Measurements from ENCODE around the gene CCNQ.

Gene CCNQ

DNA sequence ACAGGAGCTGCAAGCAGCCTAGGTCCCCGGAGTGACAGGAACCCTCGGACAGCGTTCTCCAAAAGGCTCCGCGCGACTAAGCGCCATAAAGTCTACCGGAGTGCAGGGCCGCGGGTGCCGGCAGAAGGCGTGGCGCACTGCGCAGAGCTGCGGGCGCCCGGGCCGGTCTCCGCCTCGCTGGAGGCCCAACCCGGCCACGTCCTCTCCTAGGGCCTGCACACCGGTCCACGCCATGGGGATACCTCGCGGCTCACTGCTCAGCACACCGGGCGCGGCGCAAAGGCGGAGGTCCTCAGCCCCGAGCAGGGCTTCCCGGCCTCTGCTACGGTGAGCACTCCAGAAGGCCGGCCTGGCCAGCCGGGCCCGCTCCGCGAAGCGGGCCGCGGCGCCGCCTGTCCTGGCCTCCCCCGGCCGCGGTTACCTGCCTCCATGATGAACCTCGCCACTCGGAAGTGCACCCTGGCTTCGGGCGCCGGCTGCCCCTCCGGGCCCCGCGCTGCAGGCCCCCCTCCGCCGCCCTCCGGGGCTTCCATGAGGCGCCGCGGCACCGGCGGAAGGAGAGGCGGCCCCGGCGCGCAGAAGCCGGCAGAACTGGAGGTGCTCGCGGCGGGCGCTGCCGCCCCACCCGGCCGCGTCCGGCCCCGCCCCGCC lies at the start of gene CCNQ:
Gene CCNQ, minus strand, starts transcription at position 599 of the 651 bp plus-strand sequence. Its CDS starts 66 bp downstream, at position 533.
- peaks cover 0 to 4% of the 10 kb centered on the region in 2 donors for H3K36me3 ChIP-seq (ENCODE audit: control insufficient read depth in 2 of 2, insufficient read depth in 2 of 2, low read length in 2 of 2)
- H3K4me1 ChIP-seq (ENCODE audit: control insufficient read depth, insufficient read depth, low read length) = peaks cover 21% of the 10 kb centered on the region
- peak within 1 kb of the TSS; percentile 60 to 66 for H3K9ac ChIP-seq (ENCODE audit: low read length in 2 of 2)
- peaks cover 0 to 10% of the 10 kb centered on the region in 2 donors for H3K27me3 ChIP-seq (ENCODE audit: control insufficient read depth in 1 of 2, insufficient read depth in 2 of 2, low read length in 2 of 2)
- peaks cover 0 to 10% of the 10 kb centered on the region in 2 donors for H3K9me3 ChIP-seq (ENCODE audit: control insufficient read depth in 2 of 2, low read length in 2 of 2)
- H3K4me3 ChIP-seq (ENCODE audit: low read length in 2 of 2) = peak within 1 kb of the TSS; percentile 77 to 78
- H3K27ac ChIP-seq (ENCODE audit: low read length) = no peak within 1 kb of the TSS

DNA sequence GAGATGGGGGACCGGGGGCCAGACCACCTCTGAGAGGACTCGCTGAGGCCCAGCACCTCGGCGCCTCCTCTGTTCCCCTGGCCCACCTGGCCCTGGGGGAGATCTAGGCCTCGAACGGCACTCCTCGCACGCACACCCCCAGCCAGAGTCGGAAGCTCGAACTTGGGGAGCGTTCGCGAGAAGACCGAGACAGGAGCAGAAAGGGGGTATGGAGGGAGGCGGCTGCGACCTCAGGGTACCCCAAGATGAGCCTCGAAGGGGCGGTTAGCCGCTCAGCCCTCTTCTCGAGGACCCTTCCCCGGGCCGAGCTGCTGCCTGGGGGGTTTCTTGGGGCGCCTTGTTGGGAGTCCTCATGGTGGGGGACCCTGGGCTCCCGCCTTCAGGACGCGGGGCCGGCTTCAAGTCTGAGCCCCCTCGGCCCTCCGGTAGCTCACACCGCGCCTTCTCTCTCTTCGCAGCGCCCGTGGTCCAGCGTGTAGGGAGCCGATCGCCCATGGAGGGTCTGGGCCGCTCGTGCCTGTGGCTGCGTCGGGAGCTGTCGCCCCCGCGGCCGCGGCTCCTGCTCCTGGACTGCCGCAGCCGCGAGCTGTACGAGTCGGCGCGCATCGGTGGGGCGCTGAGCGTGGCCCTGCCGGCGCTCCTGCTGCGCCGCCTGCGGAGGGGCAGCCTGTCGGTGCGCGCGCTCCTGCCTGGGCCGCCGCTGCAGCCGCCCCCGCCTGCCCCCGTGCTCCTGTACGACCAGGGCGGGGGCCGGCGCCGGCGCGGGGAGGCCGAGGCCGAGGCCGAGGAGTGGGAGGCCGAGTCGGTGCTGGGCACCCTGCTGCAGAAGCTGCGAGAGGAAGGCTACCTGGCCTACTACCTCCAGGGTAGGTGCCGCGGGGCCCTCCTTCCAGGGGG lies 48.8 kb upstream of the CCNQ start:
- Histone ChIP-seq H3K9ac (ENCODE audit: low read length in 2 of 2) (no peak overlapping the region), H3K27ac (ENCODE audit: low read length) (no peak overlapping the region), H3K36me3 (ENCODE audit: control insufficient read depth in 2 of 2, insufficient read depth in 2 of 2, low read length in 2 of 2) (no peaks in the 10 kb centered on the region), H3K9me3 (ENCODE audit: control insufficient read depth in 2 of 2, low read length in 2 of 2) (no peaks in the 10 kb centered on the region), H3K27me3 (ENCODE audit: control insufficient read depth in 1 of 2, insufficient read depth in 2 of 2, low read length in 2 of 2) (peaks cover 42 to 50% of the 10 kb centered on the region in 2 donors), H3K4me1 (ENCODE audit: control insufficient read depth, insufficient read depth, low read length) (peaks cover 18% of the 10 kb centered on the region), H3K4me3 (ENCODE audit: low read length in 2 of 2) (peak overlapping the region in 1 of 2 donors; percentile 8)

DNA sequence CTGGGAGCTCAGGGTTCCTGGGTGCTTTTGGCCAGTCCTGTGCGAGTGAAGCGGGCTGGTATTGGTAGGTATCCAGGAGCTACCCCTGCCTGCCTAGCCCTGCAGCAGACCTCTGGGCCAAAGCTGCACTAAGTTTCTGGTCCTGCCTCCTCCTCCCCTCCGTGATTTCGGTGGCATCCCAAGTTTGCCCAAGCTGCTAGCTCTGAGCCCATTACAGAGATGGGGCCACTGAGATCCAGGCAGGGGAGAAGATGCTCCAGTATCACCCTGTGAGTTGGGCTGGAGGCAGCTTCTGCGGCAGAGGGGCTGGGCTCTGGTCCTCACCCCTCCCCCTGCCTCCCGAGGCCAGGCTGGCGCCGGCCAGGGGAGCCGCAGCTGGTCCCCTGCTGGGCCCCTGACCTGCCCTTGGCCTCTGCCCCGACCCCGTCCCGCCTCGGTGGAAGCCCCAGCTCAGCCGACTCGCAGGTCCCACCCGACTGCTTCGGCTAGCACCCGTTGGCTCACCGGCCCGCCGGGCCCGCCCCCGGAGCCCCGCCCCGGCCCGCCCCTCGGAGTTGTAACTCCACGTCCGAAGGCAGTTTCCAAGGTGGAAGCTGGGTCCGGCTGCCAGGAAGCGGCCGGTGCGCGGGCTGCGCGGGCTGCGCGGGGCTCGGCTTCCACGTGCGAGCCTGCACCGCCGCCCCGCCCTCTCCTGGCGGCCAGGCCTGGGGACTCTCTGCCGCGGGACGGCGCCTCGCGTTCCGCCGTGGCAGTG lies 47.9 kb upstream of the CCNQ start, which contains the start of gene DUSP9:
Gene DUSP9, plus strand, starts transcription at position 584 of the 754 bp plus-strand sequence. CDS start 751 bp downstream, outside the sequence.
- Histone ChIP-seq H3K27me3 (ENCODE audit: control insufficient read depth in 1 of 2, insufficient read depth in 2 of 2, low read length in 2 of 2) (peaks cover 44 to 53% of the 10 kb centered on the region in 2 donors), H3K4me1 (ENCODE audit: control insufficient read depth, insufficient read depth, low read length) (peaks cover 20% of the 10 kb centered on the region), H3K36me3 (ENCODE audit: control insufficient read depth in 2 of 2, insufficient read depth in 2 of 2, low read length in 2 of 2) (no peaks in the 10 kb centered on the region), H3K27ac (ENCODE audit: low read length) (no peak within 1 kb of the TSS), H3K9me3 (ENCODE audit: control insufficient read depth in 2 of 2, low read length in 2 of 2) (no peaks in the 10 kb centered on the region), H3K4me3 (ENCODE audit: low read length in 2 of 2) (peak within 1 kb of the TSS in 1 of 2 donors; percentile 8), H3K9ac (ENCODE audit: low read length in 2 of 2) (no peak within 1 kb of the TSS)

DNA sequence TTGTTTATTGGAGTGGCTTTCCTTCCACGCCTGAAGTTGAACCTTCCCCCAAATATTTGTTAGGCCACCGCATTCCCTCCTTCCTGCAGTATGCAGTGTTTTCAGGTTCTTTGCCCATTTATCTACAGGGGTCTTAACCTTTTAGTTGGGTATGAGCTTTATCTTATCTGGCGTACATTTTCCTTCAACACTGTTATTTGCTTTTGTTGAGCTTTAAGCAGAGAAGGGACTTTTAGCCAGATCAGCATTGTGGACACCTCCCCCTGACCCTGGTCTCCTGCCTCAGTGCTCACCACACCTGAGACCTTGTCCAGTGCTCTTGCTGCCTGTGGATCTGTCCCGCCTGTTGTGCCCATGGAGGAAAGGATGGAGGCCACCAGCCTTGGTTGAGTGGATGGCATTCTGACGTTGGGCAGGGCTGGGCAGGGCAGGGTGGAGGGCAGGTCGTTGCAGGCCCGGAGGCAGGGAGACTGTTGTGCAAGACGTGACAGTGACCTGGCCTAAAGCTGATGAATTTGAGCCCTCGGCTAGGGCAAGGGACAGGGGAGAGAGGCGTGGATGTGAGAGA lies 47.1 kb upstream of the CCNQ start:
- H3K36me3 ChIP-seq (ENCODE audit: control insufficient read depth in 2 of 2, insufficient read depth in 2 of 2, low read length in 2 of 2) = no peaks in the 10 kb centered on the region
- peaks cover 48 to 60% of the 10 kb centered on the region in 2 donors for H3K27me3 ChIP-seq (ENCODE audit: control insufficient read depth in 1 of 2, insufficient read depth in 2 of 2, low read length in 2 of 2)
- H3K4me3 ChIP-seq (ENCODE audit: low read length in 2 of 2) = no peak overlapping the region
- no peaks in the 10 kb centered on the region for H3K9me3 ChIP-seq (ENCODE audit: control insufficient read depth in 2 of 2, low read length in 2 of 2)
- H3K27ac ChIP-seq (ENCODE audit: low read length) = no peak overlapping the region
- H3K4me1 ChIP-seq (ENCODE audit: control insufficient read depth, insufficient read depth, low read length) = peaks cover 20% of the 10 kb centered on the region
- H3K9ac ChIP-seq (ENCODE audit: low read length in 2 of 2) = no peak overlapping the region

DNA sequence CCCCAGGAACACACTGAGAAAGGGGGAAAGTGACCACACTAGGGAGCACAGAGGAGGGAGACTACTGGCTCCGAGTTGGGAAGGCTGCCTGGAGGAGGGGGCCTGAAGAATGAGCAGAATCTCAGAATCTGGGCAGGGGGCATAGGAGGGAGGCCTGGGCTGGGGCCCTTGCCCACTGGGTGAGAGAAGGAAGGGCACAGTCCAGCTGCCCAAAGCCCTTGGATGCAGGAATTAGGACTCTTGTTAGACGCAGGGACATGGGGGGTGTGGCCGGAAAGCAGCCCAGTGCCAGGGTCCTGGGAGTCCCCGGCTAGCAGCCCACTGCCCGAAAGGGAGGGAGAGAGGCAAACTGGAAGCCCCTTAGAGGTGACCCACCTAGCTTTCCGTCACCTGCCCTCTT lies 46.2 kb upstream of the CCNQ start:
- peaks cover 20% of the 10 kb centered on the region for H3K4me1 ChIP-seq (ENCODE audit: control insufficient read depth, insufficient read depth, low read length)
- H3K9me3 ChIP-seq (ENCODE audit: control insufficient read depth in 2 of 2, low read length in 2 of 2) = no peaks in the 10 kb centered on the region
- no peak overlapping the region for H3K27ac ChIP-seq (ENCODE audit: low read length)
- H3K27me3 ChIP-seq (ENCODE audit: control insufficient read depth in 1 of 2, insufficient read depth in 2 of 2, low read length in 2 of 2) = peaks cover 48 to 65% of the 10 kb centered on the region in 2 donors
- no peak overlapping the region for H3K4me3 ChIP-seq (ENCODE audit: low read length in 2 of 2)
- H3K36me3 ChIP-seq (ENCODE audit: control insufficient read depth in 2 of 2, insufficient read depth in 2 of 2, low read length in 2 of 2) = no peaks in the 10 kb centered on the region
- no peak overlapping the region for H3K9ac ChIP-seq (ENCODE audit: low read length in 2 of 2)

DNA sequence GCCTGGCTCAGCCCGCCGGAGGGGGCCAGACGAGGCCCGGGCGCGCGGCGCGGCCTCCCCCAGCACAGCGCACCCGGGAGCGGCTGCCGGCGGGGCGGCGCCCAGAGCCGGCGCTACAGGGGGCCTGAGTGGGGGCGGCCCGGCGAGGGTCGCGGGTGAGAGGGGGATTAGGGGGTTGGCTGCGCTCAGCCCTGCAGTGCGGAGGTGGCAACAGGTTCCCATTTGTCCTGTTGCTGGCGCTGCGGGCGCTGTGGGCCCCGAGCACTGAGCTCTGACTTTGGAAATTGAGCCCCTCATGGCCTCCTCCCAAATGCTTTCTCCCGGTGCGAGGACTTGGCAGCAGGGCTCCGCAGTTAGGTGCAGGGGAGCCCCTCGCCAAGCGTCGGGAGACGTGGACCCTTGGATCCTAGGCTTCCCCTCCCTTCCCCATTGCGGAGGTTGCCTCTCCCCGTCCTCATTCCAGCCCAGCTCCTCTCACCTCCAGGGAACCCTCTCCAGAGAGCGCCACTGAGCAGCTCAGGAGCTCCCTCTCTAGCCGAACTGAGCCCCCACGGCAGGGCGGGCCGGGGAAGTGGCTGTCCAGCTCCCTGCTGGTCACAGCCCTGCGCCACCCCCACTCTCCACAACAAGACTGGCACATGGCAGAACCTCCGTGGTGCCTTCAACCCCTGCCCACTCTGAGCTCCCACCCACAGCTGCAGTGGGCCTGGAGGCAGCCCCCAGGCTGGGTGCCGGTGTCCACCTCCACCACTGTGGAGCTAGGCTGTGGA lies 45.6 kb upstream of the CCNQ start:
- no peak overlapping the region for H3K27ac ChIP-seq (ENCODE audit: low read length)
- no peaks in the 10 kb centered on the region for H3K9me3 ChIP-seq (ENCODE audit: control insufficient read depth in 2 of 2, low read length in 2 of 2)
- H3K9ac ChIP-seq (ENCODE audit: low read length in 2 of 2) = no peak overlapping the region
- H3K4me1 ChIP-seq (ENCODE audit: control insufficient read depth, insufficient read depth, low read length) = peaks cover 20% of the 10 kb centered on the region
- no peak overlapping the region for H3K4me3 ChIP-seq (ENCODE audit: low read length in 2 of 2)
- H3K27me3 ChIP-seq (ENCODE audit: control insufficient read depth in 1 of 2, insufficient read depth in 2 of 2, low read length in 2 of 2) = peaks cover 48 to 65% of the 10 kb centered on the region in 2 donors
- H3K36me3 ChIP-seq (ENCODE audit: control insufficient read depth in 2 of 2, insufficient read depth in 2 of 2, low read length in 2 of 2) = no peaks in the 10 kb centered on the region

DNA sequence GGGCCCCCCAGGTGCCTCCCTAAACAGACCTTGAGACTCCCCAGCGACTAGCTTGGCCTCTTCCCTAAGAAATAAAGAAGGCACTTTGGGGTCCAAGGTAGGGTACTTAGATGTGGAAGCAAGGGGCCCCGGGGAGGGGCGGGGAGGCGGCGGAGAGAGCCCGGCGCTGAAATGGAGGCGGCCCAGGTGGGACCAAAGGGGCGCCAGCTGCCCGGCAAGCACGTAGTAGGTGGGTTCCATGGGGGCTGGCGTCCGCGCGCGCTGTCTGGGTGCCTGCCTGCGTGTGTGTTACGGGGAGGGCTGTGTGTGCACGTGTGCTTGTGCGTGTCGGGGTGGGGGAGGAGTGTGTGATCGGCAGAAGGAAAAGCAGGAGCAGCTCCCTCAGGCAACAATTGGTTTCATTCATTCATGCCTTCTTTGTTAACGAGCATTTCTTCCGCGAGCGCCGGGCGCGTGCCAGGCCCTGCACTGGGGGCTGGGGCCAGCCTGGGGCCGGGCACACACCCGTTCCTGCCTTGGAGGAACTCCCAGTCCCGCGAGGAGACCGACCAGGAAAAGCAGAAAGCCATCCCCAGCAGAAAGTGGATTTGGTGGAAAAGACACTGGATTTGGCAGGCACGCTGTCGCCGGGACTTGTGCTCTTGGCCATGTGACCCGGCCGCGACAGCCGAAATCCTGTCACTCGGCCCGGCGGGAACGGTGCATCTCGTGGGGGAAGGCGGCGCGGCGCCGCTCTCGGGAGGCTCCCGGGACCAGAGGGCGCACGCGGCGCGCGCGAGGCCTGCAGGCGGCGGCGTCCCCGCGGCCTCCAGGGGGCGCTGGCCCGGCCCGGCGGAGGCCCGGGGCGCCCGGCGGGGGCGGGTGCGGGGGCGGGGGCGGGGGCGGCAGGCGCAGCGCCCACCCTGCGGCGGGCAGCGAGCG lies 44.8 kb upstream of the CCNQ start:
- H3K27me3 ChIP-seq (ENCODE audit: control insufficient read depth in 1 of 2, insufficient read depth in 2 of 2, low read length in 2 of 2) = peaks cover 46 to 58% of the 10 kb centered on the region in 2 donors
- peaks cover 20% of the 10 kb centered on the region for H3K4me1 ChIP-seq (ENCODE audit: control insufficient read depth, insufficient read depth, low read length)
- H3K27ac ChIP-seq (ENCODE audit: low read length) = no peak overlapping the region
- no peaks in the 10 kb centered on the region for H3K36me3 ChIP-seq (ENCODE audit: control insufficient read depth in 2 of 2, insufficient read depth in 2 of 2, low read length in 2 of 2)
- H3K4me3 ChIP-seq (ENCODE audit: low read length in 2 of 2) = peak overlapping the region in 1 of 2 donors; percentile 49
- H3K9me3 ChIP-seq (ENCODE audit: control insufficient read depth in 2 of 2, low read length in 2 of 2) = no peaks in the 10 kb centered on the region
- no peak overlapping the region for H3K9ac ChIP-seq (ENCODE audit: low read length in 2 of 2)

DNA sequence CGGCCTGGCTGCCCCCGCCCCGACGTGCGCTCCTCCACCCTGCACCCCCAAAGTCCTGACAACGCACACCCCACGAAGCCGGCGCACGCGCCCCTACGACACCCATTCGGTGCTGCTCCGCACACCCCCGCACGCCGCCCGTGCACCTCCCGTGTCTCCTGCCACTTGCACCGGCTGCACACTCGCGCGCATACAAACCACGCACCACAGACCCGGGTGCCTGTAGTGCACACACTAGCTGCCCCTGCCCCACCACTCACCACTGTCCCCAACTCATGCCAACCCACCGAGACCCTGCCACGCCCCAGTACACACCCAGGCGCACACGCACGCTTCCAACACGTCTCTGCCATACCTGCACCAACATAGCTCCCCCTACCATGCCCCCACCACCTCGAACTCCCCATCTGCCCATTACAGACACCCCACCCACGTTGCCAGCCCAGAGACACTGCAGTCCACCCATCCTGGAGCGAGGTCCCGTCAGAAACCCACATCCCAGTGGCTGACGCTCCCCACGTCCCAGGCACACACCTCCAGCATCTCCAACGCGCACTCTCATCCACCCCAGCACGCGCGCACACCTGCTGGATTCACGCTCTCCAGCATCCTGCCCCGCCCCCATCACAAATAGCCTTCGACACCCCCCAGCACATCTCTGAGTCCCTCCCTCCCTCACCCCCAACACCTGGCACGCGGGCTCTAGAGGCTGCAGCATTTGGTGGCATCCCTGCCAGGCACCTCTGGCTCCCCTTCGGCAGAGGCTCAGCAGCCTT lies 43.9 kb upstream of the CCNQ start:
- no peak overlapping the region for H3K27ac ChIP-seq (ENCODE audit: low read length)

More for the DNA sequence above, 43.9 kb upstream of the CCNQ start:
- Histone ChIP-seq H3K4me1 (ENCODE audit: control insufficient read depth, insufficient read depth, low read length) (peaks cover 17% of the 10 kb centered on the region), H3K9me3 (ENCODE audit: control insufficient read depth in 2 of 2, low read length in 2 of 2) (no peaks in the 10 kb centered on the region), H3K36me3 (ENCODE audit: control insufficient read depth in 2 of 2, insufficient read depth in 2 of 2, low read length in 2 of 2) (no peaks in the 10 kb centered on the region), H3K27me3 (ENCODE audit: control insufficient read depth in 1 of 2, insufficient read depth in 2 of 2, low read length in 2 of 2) (peaks cover 42 to 52% of the 10 kb centered on the region in 2 donors), H3K4me3 (ENCODE audit: low read length in 2 of 2) (no peak overlapping the region), H3K9ac (ENCODE audit: low read length in 2 of 2) (no peak overlapping the region)

Measured in stomach smooth muscle (tissue), 2 donors.